GM12878 (cell line): ENCODE measurements around the gene SRF. TPM values are rescaled to one million over a fixed set of nuclear protein-coding genes. Genes with fewer than 3 reads are reported as not detected.
A peak's percentile ranks its signal among the peaks of the same experiment; 100 is the strongest.

ENCODE experiments used
- ATF7 ChIP-seq: fragments of 450-650 bp; IDR thresholded peaks from 2 replicates; pipeline ENCODE4 v1.6.1; 2016; ENCODE audit warnings: low read depth, mild to moderate bottlenecking
- BHLHE40 ChIP-seq, 2 experiments: fragments of 450-650 bp in 1 of 2; IDR thresholded peaks; 2 replicates each; pipeline ENCODE4 v1.6.1; 2011 to 2017; ENCODE audit warnings: low read depth in 2 of 2, borderline replicate concordance in 1 of 2, improper control_type of control experiment in 1 of 2, low read length in 1 of 2, mild to moderate bottlenecking in 1 of 2
- CEBPB ChIP-seq, 2 experiments: fragments of 150-350 bp in 1 of 2; IDR thresholded peaks; 2 replicates each; pipeline ENCODE4 v1.6.1; 2012 to 2014; ENCODE audit warnings: low read depth in 2 of 2, low read length in 2 of 2, borderline replicate concordance in 1 of 2, inconsistent platforms in 1 of 2
- CHD1 ChIP-seq: IDR thresholded peaks from 2 replicates; pipeline ENCODE4 v1.6.1; 2012; ENCODE audit warnings: low read depth, low read length, improper control_type of control experiment
- CREM ChIP-seq: IDR thresholded peaks from 2 replicates; pipeline ENCODE4 v1.6.1; 2014; ENCODE audit warnings: antibody characterized with exemption, low read depth
- EGR1 ChIP-seq, 2 experiments: IDR thresholded peaks; 1 replicate in 1 of 2; 2 replicates in 1 of 2; pipeline ENCODE4 v1.6.1; 2011 to 2012; ENCODE audit warnings: low read depth in 2 of 2, low read length in 2 of 2, borderline replicate concordance in 1 of 2, mild to moderate bottlenecking in 1 of 2, moderate library complexity in 1 of 2
- HDAC2 ChIP-seq: fragments of 200-600 bp; sonication (generic); IDR thresholded peaks from 2 replicates; pipeline ENCODE4 v1.6.1; 2017
- IRF5 ChIP-seq: fragments of 450-650 bp; IDR thresholded peaks from 2 replicates; pipeline ENCODE4 v1.6.1; 2017; ENCODE audit warnings: borderline replicate concordance
- MYB ChIP-seq: fragments of 150-350 bp; IDR thresholded peaks from 2 replicates; pipeline ENCODE4 v1.6.1; 2014; ENCODE audit warnings: mild to moderate bottlenecking, low read depth, low read length, borderline replicate concordance
- MYC ChIP-seq: IDR thresholded peaks from 2 replicates; pipeline ENCODE4 v1.6.1; 2011; ENCODE audit warnings: mild to moderate bottlenecking, low read length, moderate library complexity, inconsistent platforms; ENCODE audit not compliant: insufficient read depth, insufficient replicate concordance, insufficient read length, severe bottlenecking
- POLR2AphosphoS5 ChIP-seq: IDR thresholded peaks from 2 replicates; pipeline ENCODE4 v1.6.1; 2011; ENCODE audit warnings: mild to moderate bottlenecking, low read length, inconsistent platforms
- RELA ChIP-seq: fragments of 450-650 bp; IDR thresholded peaks from 2 replicates; pipeline ENCODE4 v1.8.0; 2014; ENCODE audit warnings: borderline replicate concordance; ENCODE audit not compliant: partially characterized antibody
- SMAD5 ChIP-seq: IDR thresholded peaks from 2 replicates; pipeline ENCODE4 v1.6.1; 2016; ENCODE audit warnings: antibody characterized with exemption, low read depth
- SPI1 ChIP-seq: IDR thresholded peaks from 2 replicates; pipeline ENCODE4 v1.6.1; 2011; ENCODE audit warnings: low read depth, mild to moderate bottlenecking, low read length, moderate library complexity, borderline replicate concordance; ENCODE audit not compliant: insufficient read depth
- ZBED1 ChIP-seq: IDR thresholded peaks from 2 replicates; pipeline ENCODE4 v1.6.1; 2016; ENCODE audit warnings: borderline replicate concordance
- polyA plus RNA-seq, 11 experiments: library from polyadenylated mRNA; depleted of rRNA in 4 of 11; unstranded in 6 of 11; stranded (reverse) in 5 of 11; fragments of >200 nt; fragmentation: Nextera tagmentation in 4 of 11; fragmentation: Illumina TruSeq in 1 of 11; extraction: Ambion mirVana in 4 of 11; extraction: Trizol in 1 of 11; gene quantifications; 1 replicate in 1 of 11; 2 replicates in 10 of 11; pipeline versions ENCODE4 v1.2.1 to v1.2.3, GENCODE V29; 2011 to 2016; ENCODE audit warnings: inconsistent platforms in 2 of 11, missing spikeins in 2 of 11, low read depth in 1 of 11
- total RNA-seq, 4 experiments: library from RNA; depleted of rRNA in 3 of 4; stranded (reverse); fragments of >200 nt in 3 of 4; fragmentation: Illumina TruSeq in 1 of 4; extraction: Trizol in 1 of 4; gene quantifications; 2 replicates each; pipeline versions ENCODE4 v1.2.1 to v1.2.3, GENCODE V29; 2013 to 2021
- TF ChIP-seq, protein P1 (sequence below): fragments of 150-350 bp; IDR thresholded peaks from 2 replicates; pipeline ENCODE4 v1.6.1; 2016; ENCODE audit warnings: low read depth, low read length
- TF ChIP-seq, protein P2 (sequence below): IDR thresholded peaks from 2 replicates; pipeline ENCODE4 v1.6.1; 2011; ENCODE audit warnings: borderline replicate concordance, low read depth, mild to moderate bottlenecking, moderate library complexity, low read length; ENCODE audit not compliant: insufficient read depth, poor library complexity, severe bottlenecking
- TF ChIP-seq, protein P3 (sequence below): fragments of 450-650 bp; IDR thresholded peaks from 2 replicates; pipeline ENCODE4 v1.6.1; 2016; ENCODE audit warnings: mild to moderate bottlenecking
- TF ChIP-seq, protein P4 (sequence below): fragments of 450-650 bp; conservative IDR thresholded peaks from 2 replicates; pipeline ENCODE4 v1.6.1; 2017; ENCODE audit warnings: mild to moderate bottlenecking, moderate library complexity

SRF gene
- total and polyA plus RNA-seq, 10 of the 15 experiments (the other 5 are each of a cell fraction or from before 2014, with no cell fraction given) = 2.3 to 56.3 (median 28.2) TPM

- TF ChIP-seq, protein P1, sequence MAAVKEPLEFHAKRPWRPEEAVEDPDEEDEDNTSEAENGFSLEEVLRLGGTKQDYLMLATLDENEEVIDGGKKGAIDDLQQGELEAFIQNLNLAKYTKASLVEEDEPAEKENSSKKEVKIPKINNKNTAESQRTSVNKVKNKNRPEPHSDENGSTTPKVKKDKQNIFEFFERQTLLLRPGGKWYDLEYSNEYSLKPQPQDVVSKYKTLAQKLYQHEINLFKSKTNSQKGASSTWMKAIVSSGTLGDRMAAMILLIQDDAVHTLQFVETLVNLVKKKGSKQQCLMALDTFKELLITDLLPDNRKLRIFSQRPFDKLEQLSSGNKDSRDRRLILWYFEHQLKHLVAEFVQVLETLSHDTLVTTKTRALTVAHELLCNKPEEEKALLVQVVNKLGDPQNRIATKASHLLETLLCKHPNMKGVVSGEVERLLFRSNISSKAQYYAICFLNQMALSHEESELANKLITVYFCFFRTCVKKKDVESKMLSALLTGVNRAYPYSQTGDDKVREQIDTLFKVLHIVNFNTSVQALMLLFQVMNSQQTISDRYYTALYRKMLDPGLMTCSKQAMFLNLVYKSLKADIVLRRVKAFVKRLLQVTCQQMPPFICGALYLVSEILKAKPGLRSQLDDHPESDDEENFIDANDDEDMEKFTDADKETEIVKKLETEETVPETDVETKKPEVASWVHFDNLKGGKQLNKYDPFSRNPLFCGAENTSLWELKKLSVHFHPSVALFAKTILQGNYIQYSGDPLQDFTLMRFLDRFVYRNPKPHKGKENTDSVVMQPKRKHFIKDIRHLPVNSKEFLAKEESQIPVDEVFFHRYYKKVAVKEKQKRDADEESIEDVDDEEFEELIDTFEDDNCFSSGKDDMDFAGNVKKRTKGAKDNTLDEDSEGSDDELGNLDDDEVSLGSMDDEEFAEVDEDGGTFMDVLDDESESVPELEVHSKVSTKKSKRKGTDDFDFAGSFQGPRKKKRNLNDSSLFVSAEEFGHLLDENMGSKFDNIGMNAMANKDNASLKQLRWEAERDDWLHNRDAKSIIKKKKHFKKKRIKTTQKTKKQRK = no peak
- TF ChIP-seq CREM (peak; percentile 48; the same call in 1 of the 2 replicates), POLR2AphosphoS5 (peak; percentile 74), MYC (peak; percentile 84), IRF5 (no peak), EGR1 (IDR thresholded peaks at IDR 0.05; ENCODE audit: borderline replicate concordance in 1 of 2, low read depth in 2 of 2, low read length in 2 of 2) (0 out of 3 replicates have a peak, but pooled peaks of 1 of the 2 experiments have one; percentile 47), RELA (peak; percentile 80), ATF7 (peak; percentile 67; the same call in 1 of the 2 replicates), BHLHE40 (IDR thresholded peaks at IDR 0.05; ENCODE audit: borderline replicate concordance in 1 of 2, low read depth in 2 of 2, low read length in 1 of 2) (peak; percentile 19 to 74; a peak in 3 of 4 replicates), CEBPB (IDR thresholded peaks at IDR 0.05; ENCODE audit: borderline replicate concordance in 1 of 2, low read depth in 2 of 2, low read length in 2 of 2) (no peak), HDAC2 (no peak), MYB (no peak), SPI1 (no peak), ZBED1 (no peak), CHD1 (0 out of 2 replicates have a peak, but pooled peaks have one; percentile 21), SMAD5 (peak; percentile 68; the same call in 1 of the 2 replicates)
- TF ChIP-seq, protein P2, sequence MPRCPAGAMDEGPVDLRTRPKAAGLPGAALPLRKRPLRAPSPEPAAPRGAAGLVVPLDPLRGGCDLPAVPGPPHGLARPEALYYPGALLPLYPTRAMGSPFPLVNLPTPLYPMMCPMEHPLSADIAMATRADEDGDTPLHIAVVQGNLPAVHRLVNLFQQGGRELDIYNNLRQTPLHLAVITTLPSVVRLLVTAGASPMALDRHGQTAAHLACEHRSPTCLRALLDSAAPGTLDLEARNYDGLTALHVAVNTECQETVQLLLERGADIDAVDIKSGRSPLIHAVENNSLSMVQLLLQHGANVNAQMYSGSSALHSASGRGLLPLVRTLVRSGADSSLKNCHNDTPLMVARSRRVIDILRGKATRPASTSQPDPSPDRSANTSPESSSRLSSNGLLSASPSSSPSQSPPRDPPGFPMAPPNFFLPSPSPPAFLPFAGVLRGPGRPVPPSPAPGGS = peak; percentile 31
- TF ChIP-seq, protein P3, sequence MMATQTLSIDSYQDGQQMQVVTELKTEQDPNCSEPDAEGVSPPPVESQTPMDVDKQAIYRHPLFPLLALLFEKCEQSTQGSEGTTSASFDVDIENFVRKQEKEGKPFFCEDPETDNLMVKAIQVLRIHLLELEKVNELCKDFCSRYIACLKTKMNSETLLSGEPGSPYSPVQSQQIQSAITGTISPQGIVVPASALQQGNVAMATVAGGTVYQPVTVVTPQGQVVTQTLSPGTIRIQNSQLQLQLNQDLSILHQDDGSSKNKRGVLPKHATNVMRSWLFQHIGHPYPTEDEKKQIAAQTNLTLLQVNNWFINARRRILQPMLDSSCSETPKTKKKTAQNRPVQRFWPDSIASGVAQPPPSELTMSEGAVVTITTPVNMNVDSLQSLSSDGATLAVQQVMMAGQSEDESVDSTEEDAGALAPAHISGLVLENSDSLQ = peak; percentile 77
- TF ChIP-seq, protein P4, sequence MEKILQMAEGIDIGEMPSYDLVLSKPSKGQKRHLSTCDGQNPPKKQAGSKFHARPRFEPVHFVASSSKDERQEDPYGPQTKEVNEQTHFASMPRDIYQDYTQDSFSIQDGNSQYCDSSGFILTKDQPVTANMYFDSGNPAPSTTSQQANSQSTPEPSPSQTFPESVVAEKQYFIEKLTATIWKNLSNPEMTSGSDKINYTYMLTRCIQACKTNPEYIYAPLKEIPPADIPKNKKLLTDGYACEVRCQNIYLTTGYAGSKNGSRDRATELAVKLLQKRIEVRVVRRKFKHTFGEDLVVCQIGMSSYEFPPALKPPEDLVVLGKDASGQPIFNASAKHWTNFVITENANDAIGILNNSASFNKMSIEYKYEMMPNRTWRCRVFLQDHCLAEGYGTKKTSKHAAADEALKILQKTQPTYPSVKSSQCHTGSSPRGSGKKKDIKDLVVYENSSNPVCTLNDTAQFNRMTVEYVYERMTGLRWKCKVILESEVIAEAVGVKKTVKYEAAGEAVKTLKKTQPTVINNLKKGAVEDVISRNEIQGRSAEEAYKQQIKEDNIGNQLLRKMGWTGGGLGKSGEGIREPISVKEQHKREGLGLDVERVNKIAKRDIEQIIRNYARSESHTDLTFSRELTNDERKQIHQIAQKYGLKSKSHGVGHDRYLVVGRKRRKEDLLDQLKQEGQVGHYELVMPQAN = peak; percentile 84
Measured at GRCh38 chr6:43170931-43171706, at the start of gene SRF (continued).
